ENCODE data around the gene VASN.

The VASN gene

GRCh38 chr16:4373356-4373908, 1.8 kb downstream of the VASN start:
- no peak for DNase-seq

GRCh38 chr16:4373909-4374742, 2.5 kb downstream of the VASN start:
- peak; percentile 29 for DNase-seq

GRCh38 chr16:4375717-4376116, 4.1 kb downstream of the VASN start:
- DNase-seq, result no peak

GRCh38 chr16:4376126-4376892, 4.7 kb downstream of the VASN start:
- no peak for DNase-seq

- DNase-seq, result no peak
These were observed 5.4 kb downstream of the VASN start for GRCh38 chr16:4376893-4377572.

- no peak for DNase-seq
These were observed 6.0 kb downstream of the VASN start for GRCh38 chr16:4377573-4378154.

- DNase-seq, result no peak
These were observed 6.6 kb downstream of the VASN start for GRCh38 chr16:4378161-4378666.

GRCh38 chr16:4378999-4379690, 7.5 kb downstream of the VASN start:
- DNase-seq, result no peak

- no peak for DNase-seq
These were observed 8.7 kb downstream of the VASN start for GRCh38 chr16:4380119-4381063.

- no peak for DNase-seq
These were observed 9.7 kb downstream of the VASN start for GRCh38 chr16:4381072-4381934.

GRCh38 chr16:4381935-4382794, 10.5 kb downstream of the VASN start:
- DNase-seq, result no peak

GRCh38 chr16:4382795-4383357, 11.2 kb downstream of the VASN start:
- DNase-seq, result no peak

GRCh38 chr16:4383591-4384444, 12.2 kb downstream of the VASN start:
- no peak for DNase-seq

- DNase-seq, result no peak
These were observed 12.9 kb downstream of the VASN start for GRCh38 chr16:4384509-4384942.

GRCh38 chr16:4385066-4385788, 13.6 kb downstream of the VASN start:
- DNase-seq, result no peak

GRCh38 chr16:4385789-4386450, 14.3 kb downstream of the VASN start:
- no peak for DNase-seq
